HUES64 (cell line): ENCODE results near the gene DYNC1H1.

ENCODE experiments used
- H3K27ac ChIP-seq: 2 replicates; pipeline ENCODE4 v1.7.0; 2013; ENCODE audit warnings: low read depth, low read length, inconsistent platforms
- H3K27me3 ChIP-seq: 2 replicates; pipeline ENCODE4 v1.6.1; 2013; ENCODE audit warnings: mild to moderate bottlenecking, low read length; ENCODE audit not compliant: insufficient read depth
- H3K36me3 ChIP-seq: 2 replicates; pipeline ENCODE4 v1.6.1; 2013; ENCODE audit warnings: mild to moderate bottlenecking, low read length; ENCODE audit not compliant: insufficient read depth
- H3K4me1 ChIP-seq: 2 replicates; pipeline ENCODE4 v1.6.1; 2013; ENCODE audit warnings: mild to moderate bottlenecking, low read length, moderate library complexity; ENCODE audit not compliant: insufficient read depth
- H3K4me3 ChIP-seq: 2 replicates; pipeline ENCODE4 v1.5.1; 2013; ENCODE audit warnings: mild to moderate bottlenecking, low read length, moderate library complexity
- H3K9ac ChIP-seq: 2 replicates; pipeline ENCODE4 v1.6.1; 2013; ENCODE audit warnings: mild to moderate bottlenecking, low read depth, low read length
- H3K9me3 ChIP-seq: 2 replicates; pipeline ENCODE4 v1.6.1; 2013; ENCODE audit warnings: low read depth, low read length; ENCODE audit not compliant: insufficient read depth
- WGBS: fragments of 150-250, 120-280 bp; methylation state at CpG from one replicate; pipeline ENCODE4 v1.1.7; 2013; ENCODE audit warnings: missing lambda C conversion rate; 5-methylcytosine and 5-hydroxymethylcytosine counted together

The DYNC1H1 gene

GRCh38 chr14:101945171-101945570 lies 19.2 kb upstream of the DYNC1H1 start:
- Histone ChIP-seq H3K4me3 (no peak overlapping the region), H3K9ac (no peak overlapping the region), H3K9me3 (no peaks in the 10 kb centered on the region), H3K27me3 (peaks cover 45% of the 10 kb centered on the region), H3K36me3 (no peaks in the 10 kb centered on the region), H3K27ac (no peak overlapping the region), H3K4me1 (no peaks in the 10 kb centered on the region)
- WGBS = under 1% methylated on average over 5 of the region's 5 CpGs

- 29% methylated on average over 8 of the region's 8 CpGs for WGBS
- Histone ChIP-seq H3K27me3 (peaks cover 34% of the 10 kb centered on the region), H3K36me3 (no peaks in the 10 kb centered on the region), H3K9ac (peak overlapping the region; percentile 92), H3K9me3 (no peaks in the 10 kb centered on the region), H3K4me3 (peak overlapping the region; percentile 78), H3K4me1 (no peaks in the 10 kb centered on the region), H3K27ac (peak overlapping the region; percentile 94)
These were observed 16.8 kb upstream of the DYNC1H1 start for GRCh38 chr14:101947577-101947903.

DNA sequence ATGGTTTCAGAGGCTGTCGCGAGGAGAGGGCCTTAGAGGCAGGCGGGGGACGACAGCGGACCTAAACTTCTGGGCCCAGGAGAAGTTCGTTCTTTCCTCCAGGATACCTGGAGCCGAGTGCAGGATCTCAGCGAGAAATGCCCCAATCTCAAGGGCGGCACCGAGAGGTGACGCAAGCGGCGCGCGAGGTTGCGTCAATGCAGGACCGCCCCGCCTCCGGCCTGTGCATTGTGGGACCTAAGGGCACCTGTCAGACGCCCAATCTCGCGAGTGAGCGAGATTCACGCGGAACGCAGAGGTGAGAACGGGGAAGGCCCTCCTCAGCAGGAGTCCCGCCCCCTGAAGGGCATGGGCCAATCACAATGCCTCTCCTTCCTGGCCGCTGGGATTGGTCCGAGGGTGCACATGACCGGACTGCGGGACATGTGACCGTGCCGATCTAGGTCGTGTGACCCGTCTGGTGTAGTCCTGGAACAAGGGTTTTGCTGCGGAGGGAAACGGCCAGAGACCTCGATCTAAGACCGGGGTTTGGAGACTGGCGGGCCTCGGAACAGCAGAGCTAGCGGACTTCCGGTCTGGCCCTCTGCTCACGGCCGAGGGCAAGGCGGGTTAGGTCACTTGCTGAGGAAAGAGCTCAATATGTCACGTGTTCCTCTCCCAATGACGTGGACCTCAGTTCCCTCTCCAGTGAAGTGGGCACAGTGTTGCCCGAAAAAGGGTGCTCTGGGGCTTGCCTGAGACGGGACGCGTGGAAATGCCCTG lies 16.3 kb upstream of the DYNC1H1 start:
- Histone ChIP-seq H3K9me3 (no peaks in the 10 kb centered on the region), H3K36me3 (no peaks in the 10 kb centered on the region), H3K4me1 (no peaks in the 10 kb centered on the region), H3K27ac (peak overlapping the region; percentile 94), H3K27me3 (peaks cover 28% of the 10 kb centered on the region), H3K4me3 (peak overlapping the region; percentile 78), H3K9ac (peak overlapping the region; percentile 92)
- under 1% methylated on average over 53 of the region's 53 CpGs for WGBS

- peak overlapping the region; percentile 84; the same call in 1 of the 2 replicates for H3K27ac ChIP-seq
- peak overlapping the region; percentile 86 for H3K9ac ChIP-seq
- 24% methylated on average over 29 of the region's 29 CpGs for WGBS
- H3K4me3 ChIP-seq = peak overlapping the region; percentile 78
- peaks cover 21% of the 10 kb centered on the region for H3K27me3 ChIP-seq
- H3K36me3 ChIP-seq = no peaks in the 10 kb centered on the region
- no peaks in the 10 kb centered on the region for H3K9me3 ChIP-seq
- H3K4me1 ChIP-seq = no peaks in the 10 kb centered on the region
These were observed 15.6 kb upstream of the DYNC1H1 start for GRCh38 chr14:101948666-101949216.

- 72% methylated on average over 4 of the region's 4 CpGs for WGBS
- Histone ChIP-seq H3K27me3 (peaks cover 13% of the 10 kb centered on the region), H3K9ac (no peak overlapping the region), H3K4me3 (no peak overlapping the region), H3K36me3 (no peaks in the 10 kb centered on the region), H3K4me1 (no peaks in the 10 kb centered on the region), H3K9me3 (no peaks in the 10 kb centered on the region), H3K27ac (no peak overlapping the region)
These were observed 14.3 kb upstream of the DYNC1H1 start for GRCh38 chr14:101950100-101950499.

DNA sequence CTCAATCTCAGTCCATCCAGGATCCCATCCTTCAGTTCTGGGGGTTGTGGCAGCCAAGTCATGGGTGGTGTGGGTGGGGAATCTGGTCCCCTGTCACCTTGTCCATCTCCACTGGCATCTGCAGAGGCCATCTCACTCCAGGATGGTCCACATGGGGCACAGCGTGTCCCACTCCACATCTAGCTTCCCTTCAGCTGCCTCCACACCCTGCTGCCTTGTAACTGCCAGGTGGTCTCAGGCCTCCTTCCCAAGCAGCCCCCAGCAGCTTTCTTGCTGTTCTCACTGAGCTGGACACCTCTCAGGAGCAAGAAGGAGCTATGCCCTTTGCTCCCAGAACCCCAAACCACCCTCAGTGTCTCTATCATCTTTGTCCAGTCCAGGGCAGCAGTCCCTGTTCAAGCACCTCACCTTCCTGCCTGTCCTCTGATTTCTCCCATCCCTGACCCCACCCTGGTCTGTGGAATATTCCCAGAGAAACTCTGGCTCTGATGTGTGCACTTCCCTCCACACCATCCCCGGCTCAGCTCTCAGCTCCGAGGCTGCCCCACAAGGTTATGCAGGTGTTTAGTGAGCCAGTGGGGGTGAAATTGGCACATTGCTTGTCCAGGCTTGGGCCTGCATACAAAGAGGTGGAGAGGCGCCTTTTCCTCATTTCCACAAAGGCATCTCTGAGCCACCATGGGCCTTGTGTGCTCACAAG lies 13.7 kb upstream of the DYNC1H1 start:
- Histone ChIP-seq H3K9me3 (no peaks in the 10 kb centered on the region), H3K27ac (no peak overlapping the region), H3K9ac (no peak overlapping the region), H3K4me1 (no peaks in the 10 kb centered on the region), H3K27me3 (peaks cover 12% of the 10 kb centered on the region), H3K36me3 (no peaks in the 10 kb centered on the region), H3K4me3 (no peak overlapping the region)
- 83% methylated on average over 4 of the region's 4 CpGs for WGBS

- WGBS = 82% methylated on average over 8 of the region's 8 CpGs
- Histone ChIP-seq H3K36me3 (no peaks in the 10 kb centered on the region), H3K27me3 (no peaks in the 10 kb centered on the region), H3K9me3 (no peaks in the 10 kb centered on the region), H3K4me3 (no peak overlapping the region), H3K9ac (no peak overlapping the region), H3K27ac (no peak overlapping the region), H3K4me1 (no peaks in the 10 kb centered on the region)
These were observed 11.2 kb upstream of the DYNC1H1 start for GRCh38 chr14:101953151-101953550.

DNA sequence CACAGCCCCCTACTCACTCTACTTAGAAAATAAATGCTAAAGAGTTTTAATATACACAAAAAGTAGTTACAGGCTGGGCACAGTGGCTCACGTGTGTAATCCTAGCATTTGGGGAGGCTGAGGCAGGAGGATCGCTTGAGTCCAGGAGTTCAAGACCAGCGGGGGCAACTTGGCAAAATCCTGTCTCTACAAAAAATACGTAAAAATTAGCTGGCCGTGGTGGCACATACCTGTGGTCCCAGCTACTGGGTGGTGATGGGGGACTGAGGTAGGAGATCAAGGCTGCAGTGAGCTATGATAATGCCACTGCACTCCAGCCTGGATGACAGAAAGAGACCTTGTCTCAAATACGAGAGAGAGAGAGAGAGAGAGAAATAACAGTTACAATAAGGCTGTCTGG lies 9.9 kb upstream of the DYNC1H1 start:
- Histone ChIP-seq H3K9me3 (no peaks in the 10 kb centered on the region), H3K4me1 (no peaks in the 10 kb centered on the region), H3K27me3 (no peaks in the 10 kb centered on the region), H3K9ac (no peak overlapping the region), H3K27ac (no peak overlapping the region), H3K36me3 (no peaks in the 10 kb centered on the region), H3K4me3 (no peak overlapping the region)
- 88% methylated on average over 6 of the region's 6 CpGs for WGBS

DNA sequence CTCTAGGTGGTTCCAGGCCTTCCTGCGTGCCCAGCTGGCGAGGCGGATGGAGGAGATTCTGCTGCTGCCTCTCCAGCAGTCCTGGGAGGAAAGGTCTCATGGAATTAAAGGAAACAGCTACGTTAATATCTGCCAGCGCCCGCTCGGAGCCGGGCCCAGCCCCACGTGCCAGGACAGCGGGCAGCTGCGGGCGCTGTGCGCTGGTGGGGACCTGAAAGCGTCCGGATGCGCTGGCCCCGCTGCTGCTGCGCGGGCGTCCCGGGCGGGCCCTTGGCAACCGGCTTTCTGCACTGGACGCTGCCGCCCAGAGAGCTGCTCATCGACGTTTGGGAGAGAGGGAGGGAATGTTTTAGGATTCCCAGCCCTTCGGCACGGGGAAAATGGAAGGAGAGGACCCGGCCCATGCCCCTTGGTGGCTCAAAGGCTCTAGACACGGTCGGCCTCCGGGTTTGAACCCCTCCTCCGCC lies 8.6 kb upstream of the DYNC1H1 start:
- WGBS = 92% methylated on average over 34 of the region's 34 CpGs
- Histone ChIP-seq H3K9me3 (no peaks in the 10 kb centered on the region), H3K27me3 (no peaks in the 10 kb centered on the region), H3K36me3 (no peaks in the 10 kb centered on the region), H3K4me1 (no peaks in the 10 kb centered on the region), H3K27ac (no peak overlapping the region), H3K4me3 (no peak overlapping the region), H3K9ac (no peak overlapping the region)

GRCh38 chr14:101956179-101956885 lies 8.0 kb upstream of the DYNC1H1 start:
- H3K27ac ChIP-seq = no peak overlapping the region
- H3K4me3 ChIP-seq = no peak overlapping the region
- 89% methylated on average over 25 of the region's 25 CpGs for WGBS
- no peak overlapping the region for H3K9ac ChIP-seq
- H3K9me3 ChIP-seq = no peaks in the 10 kb centered on the region
- H3K36me3 ChIP-seq = no peaks in the 10 kb centered on the region
- H3K27me3 ChIP-seq = peaks cover 2% of the 10 kb centered on the region; the same call in 1 of the 2 replicates
- no peaks in the 10 kb centered on the region for H3K4me1 ChIP-seq
